B cell (primary cell): ENCODE measurements around the gene CFD. TPM values are rescaled to one million over a fixed set of nuclear protein-coding genes. Genes with fewer than 3 reads are reported as not detected.

Experiments
- ATAC-seq: fragments of 200-7000 bp; cut with Tn5 transposase; one replicate; pipeline ENCODE4 v1.10.0; 2021; ENCODE audit warnings: low read depth, mild to moderate bottlenecking, moderate number of reproducible peaks, moderate library complexity
- CTCF ChIA-PET: fragments of 350-600 bp; sonication (Branson Sonifier 250); formaldehyde crosslinking; loops from one replicate; lab custom pipeline; 2021; ENCODE audit warnings: antibody characterized with exemption, inconsistent platforms; lab: Charles Lee
- POLR2A ChIA-PET: fragments of 350-600 bp; sonication (Branson Sonifier 250); formaldehyde crosslinking; loops from one replicate; lab custom pipeline; 2021; ENCODE audit warnings: antibody characterized with exemption; lab: Charles Lee
- DNase-seq: peaks from one replicate; pipeline ENCODE4 v3.0.0; 2013
- H2AFZ ChIP-seq: 2 replicates; pipeline ENCODE4 v1.6.1; 2012; ENCODE audit warnings: mild to moderate bottlenecking, low read depth, low read length; ENCODE audit not compliant: insufficient read depth, poor library complexity, severe bottlenecking
- H3K27ac ChIP-seq, 2 donors: 1 replicate in 1 of 2; 2 replicates in 1 of 2; pipeline ENCODE4 v1.5.1; 2012 to 2013; ENCODE audit warnings: low read length in 2 of 2, mild to moderate bottlenecking in 2 of 2, moderate library complexity in 1 of 2
- H3K27me3 ChIP-seq, 4 experiments: fragments of 200-600 bp in 1 of 4; sonication (generic) in 1 of 4; replicated peaks in 1 of 4; 1 replicate in 2 of 4; 2 replicates in 2 of 4; pipeline versions ENCODE4 v1.6.1 to v1.7.0; 2013 to 2016; ENCODE audit warnings: low read length in 3 of 4, mild to moderate bottlenecking in 2 of 4, mixed read lengths in 1 of 4, moderate library complexity in 1 of 4; ENCODE audit not compliant: insufficient read depth in 4 of 4, control insufficient read depth in 3 of 4; ENCODE audit errors: control extremely low read depth in 1 of 4
- H3K36me3 ChIP-seq, 2 experiments: replicated peaks in 1 of 2; 1 replicate in 1 of 2; 2 replicates in 1 of 2; pipeline versions ENCODE4 v1.6.1 to v1.7.1; 2013; ENCODE audit warnings: low read length in 1 of 2; ENCODE audit not compliant: insufficient read depth in 2 of 2, control insufficient read depth in 1 of 2; ENCODE audit errors: control extremely low read depth in 1 of 2, extremely low read depth in 1 of 2
- H3K4me1 ChIP-seq, 2 donors: fragments of 200-600 bp in 1 of 2; sonication (generic) in 1 of 2; 1 replicate in 1 of 2; 2 replicates in 1 of 2; pipeline versions ENCODE4 v1.5.1 to v1.6.1; 2013 to 2017; ENCODE audit warnings: low read length in 2 of 2; ENCODE audit not compliant: control insufficient read depth in 2 of 2, insufficient read depth in 2 of 2
- H3K4me2 ChIP-seq: replicated peaks from 2 replicates; pipeline ENCODE3; 2012; ENCODE audit warnings: mild to moderate bottlenecking, low read depth, low read length; ENCODE audit not compliant: poor library complexity, severe bottlenecking
- H3K4me3 ChIP-seq, 5 experiments: fragments of 200-600 bp in 1 of 5; sonication (generic) in 1 of 5; 1 replicate in 3 of 5; 2 replicates in 2 of 5; pipeline versions ENCODE4 v1.5.1 to v1.7.0; 2011 to 2016; ENCODE audit warnings: low read length in 4 of 5, mild to moderate bottlenecking in 4 of 5, low read depth in 2 of 5, control low read depth in 1 of 5, moderate library complexity in 1 of 5; ENCODE audit not compliant: insufficient read depth in 1 of 5; ENCODE audit errors: control extremely low read depth in 1 of 5, extremely low read depth in 1 of 5
- H3K79me2 ChIP-seq: fragments of 200-600 bp; sonication (generic); one replicate; pipeline ENCODE4 v1.6.0; 2016; ENCODE audit warnings: low read length; ENCODE audit not compliant: control insufficient read depth, insufficient read depth
- H3K9ac ChIP-seq: fragments of 200-600 bp; sonication (generic); 2 replicates; pipeline ENCODE4 v1.6.1; 2017; ENCODE audit warnings: mild to moderate bottlenecking, low read length, moderate library complexity
- H3K9me3 ChIP-seq, 3 donors: one replicate each; pipeline versions ENCODE4 v1.6.1 to v1.7.1; 2013; ENCODE audit warnings: low read length in 2 of 3; ENCODE audit not compliant: control insufficient read depth in 2 of 3, insufficient read depth in 1 of 3; ENCODE audit errors: control extremely low read depth in 1 of 3
- H4K20me1 ChIP-seq: 2 replicates; pipeline ENCODE4 v1.6.0; 2012; ENCODE audit warnings: mild to moderate bottlenecking, low read length; ENCODE audit not compliant: insufficient read depth, control insufficient read depth, poor library complexity, severe bottlenecking
- H3K27ac Mint-ChIP-seq: one replicate; pipeline ENCODE4 v1.8.0; 2021; ENCODE audit warnings: mixed read lengths
- H3K27me3 Mint-ChIP-seq: one replicate; pipeline ENCODE4 v1.8.0; 2021; ENCODE audit warnings: mixed read lengths
- H3K4me1 Mint-ChIP-seq: one replicate; pipeline ENCODE4 v1.8.0; 2021; ENCODE audit warnings: mixed read lengths
- H3K4me3 Mint-ChIP-seq: one replicate; pipeline ENCODE4 v1.8.0; 2021; ENCODE audit warnings: mixed read lengths
- H3K9me3 Mint-ChIP-seq: one replicate; pipeline ENCODE4 v1.8.0; 2022; ENCODE audit warnings: mixed read lengths; ENCODE audit not compliant: insufficient read depth
- CTCF ChIP-seq: fragments of 200-600 bp; IDR thresholded peaks from one replicate; pipeline ENCODE4 v1.8.0; 2022; ENCODE audit warnings: antibody characterized with exemption, mild to moderate bottlenecking
- EZH2 ChIP-seq: IDR thresholded peaks from 2 replicates; pipeline ENCODE4 v1.6.1; 2012; ENCODE audit warnings: borderline replicate concordance, low read depth, mild to moderate bottlenecking, moderate library complexity, low read length; ENCODE audit not compliant: insufficient read depth, poor library complexity, severe bottlenecking
- WGBS: methylation state at CpG from one replicate; pipeline ENCODE4 v1.1.5; 2013; ENCODE audit warnings: missing lambda C conversion rate; ENCODE audit not compliant: insufficient coverage; 5-methylcytosine and 5-hydroxymethylcytosine counted together
- intact Hi-C: fragments of 100-400 bp; cut with micrococcal nuclease; formaldehyde crosslinking; loops from one replicate; pipeline ENCODE4 v1.10.0; 2022
- polyA plus RNA-seq: library from polyadenylated mRNA; depleted of rRNA; stranded (reverse); fragments of >200 nt; gene quantifications from 2 replicates; pipeline ENCODE4 v1.2.3, GENCODE V29; 2012
- total RNA-seq, 2 donors: library from RNA; stranded (reverse); fragments of 120-200 nt in 1 of 2; gene quantifications; 1 replicate in 1 of 2; 2 replicates in 1 of 2; pipeline versions ENCODE4 v1.2.3 to v1.2.4, GENCODE V29; 2013 to 2022

CFD gene
- total and polyA plus RNA-seq, 2 donors (not counting 1 experiment from before 2014, with no cell fraction given): 0.79 to 6.6 TPM

- Histone ChIP-seq H3K4me2 (no peak overlapping the region), H3K27me3 (peaks cover 0 to 57% (median 13%) of the 10 kb centered on the region in 4 experiments)
- CTCF ChIA-PET: interaction anchor here (0.5 to 1.6 kb wide), 4 partner anchors 13 to 80 kb away, joined by 3 to 6 read pairs (median 4); no protein-coding TSS in a partner anchor
Measured at GRCh38 chr19:850979-851335, 8.5 kb upstream of the CFD start.

More at GRCh38 chr19:850979-851335, 8.5 kb upstream of the CFD start:
- Mint-ChIP-seq H3K4me3 (no peak overlapping the region), H3K27me3 (peaks cover 20% of the 10 kb centered on the region), H3K4me1 (no peaks in the 10 kb centered on the region), H3K9me3 (no peaks in the 10 kb centered on the region), H3K27ac (no peak overlapping the region)
- no peak for TF ChIP-seq CTCF
- no peak for TF ChIP-seq EZH2
- no peak for DNase-seq
- Histone ChIP-seq H3K4me1 (no peaks in the 10 kb centered on the region), H3K36me3 (no peaks in the 10 kb centered on the region), H2AFZ (no peak overlapping the region), H3K27ac (no peak overlapping the region), H3K9me3 (peaks cover 0 to 13% (median 0%) of the 10 kb centered on the region in 3 donors), H3K79me2 (no peaks in the 10 kb centered on the region), H3K9ac (no peak overlapping the region), H4K20me1 (no peaks in the 10 kb centered on the region), H3K4me3 (no peak overlapping the region)
- 63% methylated on average over 13 of the region's 13 CpGs for WGBS
- ATAC-seq: no peak
- intact Hi-C loops: no loop called here
- POLR2A ChIA-PET: no interaction called here
